ENCODE measurements around the gene IGF2.

IGF2 gene

DNA sequence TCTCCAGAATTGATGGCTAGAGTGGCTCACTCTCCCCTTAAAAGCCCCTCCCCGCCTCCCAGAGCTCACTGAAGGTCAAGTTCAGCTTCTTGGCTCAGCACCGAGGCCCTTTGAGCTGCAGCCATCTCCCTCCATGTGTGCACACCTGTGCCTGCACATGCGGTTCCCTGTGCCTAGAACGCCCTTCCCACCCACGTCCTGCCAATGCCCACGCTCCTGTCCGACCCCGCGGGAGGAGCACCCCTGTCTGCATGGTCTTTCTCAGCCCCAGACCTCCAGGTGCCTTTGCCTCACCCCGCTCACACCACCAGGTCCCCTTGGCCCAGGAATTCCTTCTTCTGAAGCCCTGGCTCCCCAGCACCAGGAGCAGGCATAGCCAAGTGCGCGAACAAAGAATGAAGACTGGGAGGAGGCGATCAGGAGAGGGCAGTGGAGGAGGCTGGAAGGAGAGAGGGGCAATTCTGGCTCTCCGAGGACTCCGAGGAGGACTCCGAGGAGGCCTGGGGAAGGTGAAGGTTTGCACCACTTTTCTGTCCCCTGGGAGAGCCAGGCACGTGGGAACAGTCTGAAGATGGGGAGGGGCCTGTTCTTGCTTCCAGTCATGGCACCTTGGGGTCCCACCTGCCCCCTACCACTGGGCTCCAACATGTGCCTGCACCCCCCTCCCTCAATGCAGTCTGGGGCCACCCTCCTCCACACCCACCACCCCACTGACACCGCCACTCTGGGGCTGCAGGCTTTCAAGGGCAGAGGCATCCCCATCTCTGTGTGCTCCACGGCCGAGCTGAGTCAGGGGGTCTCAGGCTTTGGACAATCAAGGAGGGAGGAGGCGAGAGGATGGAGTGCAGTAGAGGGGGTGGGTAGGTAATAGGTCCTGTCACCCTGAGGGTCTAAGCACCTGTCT lies 17.7 kb downstream of the IGF2 start:
- no peak overlapping the region for H3K9ac ChIP-seq
- H3K27me3 ChIP-seq (ENCODE audit: control insufficient read depth, insufficient read depth, low read length) = no peaks in the 10 kb centered on the region
- no peaks in the 10 kb centered on the region for H3K4me1 ChIP-seq
- no peak overlapping the region for H2AFZ ChIP-seq
- TF ChIP-seq, protein P1, sequence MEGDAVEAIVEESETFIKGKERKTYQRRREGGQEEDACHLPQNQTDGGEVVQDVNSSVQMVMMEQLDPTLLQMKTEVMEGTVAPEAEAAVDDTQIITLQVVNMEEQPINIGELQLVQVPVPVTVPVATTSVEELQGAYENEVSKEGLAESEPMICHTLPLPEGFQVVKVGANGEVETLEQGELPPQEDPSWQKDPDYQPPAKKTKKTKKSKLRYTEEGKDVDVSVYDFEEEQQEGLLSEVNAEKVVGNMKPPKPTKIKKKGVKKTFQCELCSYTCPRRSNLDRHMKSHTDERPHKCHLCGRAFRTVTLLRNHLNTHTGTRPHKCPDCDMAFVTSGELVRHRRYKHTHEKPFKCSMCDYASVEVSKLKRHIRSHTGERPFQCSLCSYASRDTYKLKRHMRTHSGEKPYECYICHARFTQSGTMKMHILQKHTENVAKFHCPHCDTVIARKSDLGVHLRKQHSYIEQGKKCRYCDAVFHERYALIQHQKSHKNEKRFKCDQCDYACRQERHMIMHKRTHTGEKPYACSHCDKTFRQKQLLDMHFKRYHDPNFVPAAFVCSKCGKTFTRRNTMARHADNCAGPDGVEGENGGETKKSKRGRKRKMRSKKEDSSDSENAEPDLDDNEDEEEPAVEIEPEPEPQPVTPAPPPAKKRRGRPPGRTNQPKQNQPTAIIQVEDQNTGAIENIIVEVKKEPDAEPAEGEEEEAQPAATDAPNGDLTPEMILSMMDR (IDR thresholded peaks at IDR 0.05) = no peak
- H3K27ac ChIP-seq = no peak overlapping the region
- H3K4me3 ChIP-seq (ENCODE audit: low read depth, low read length) = no peak overlapping the region
- H3K79me2 ChIP-seq = no peaks in the 10 kb centered on the region
- no peaks in the 10 kb centered on the region for H3K9me3 ChIP-seq (ENCODE audit: control insufficient read depth, low read length)
- H3K4me2 ChIP-seq (ENCODE audit: low read length) = no peak overlapping the region
- no peaks in the 10 kb centered on the region for H3K36me3 ChIP-seq (ENCODE audit: control insufficient read depth, insufficient read depth, low read length)

DNA sequence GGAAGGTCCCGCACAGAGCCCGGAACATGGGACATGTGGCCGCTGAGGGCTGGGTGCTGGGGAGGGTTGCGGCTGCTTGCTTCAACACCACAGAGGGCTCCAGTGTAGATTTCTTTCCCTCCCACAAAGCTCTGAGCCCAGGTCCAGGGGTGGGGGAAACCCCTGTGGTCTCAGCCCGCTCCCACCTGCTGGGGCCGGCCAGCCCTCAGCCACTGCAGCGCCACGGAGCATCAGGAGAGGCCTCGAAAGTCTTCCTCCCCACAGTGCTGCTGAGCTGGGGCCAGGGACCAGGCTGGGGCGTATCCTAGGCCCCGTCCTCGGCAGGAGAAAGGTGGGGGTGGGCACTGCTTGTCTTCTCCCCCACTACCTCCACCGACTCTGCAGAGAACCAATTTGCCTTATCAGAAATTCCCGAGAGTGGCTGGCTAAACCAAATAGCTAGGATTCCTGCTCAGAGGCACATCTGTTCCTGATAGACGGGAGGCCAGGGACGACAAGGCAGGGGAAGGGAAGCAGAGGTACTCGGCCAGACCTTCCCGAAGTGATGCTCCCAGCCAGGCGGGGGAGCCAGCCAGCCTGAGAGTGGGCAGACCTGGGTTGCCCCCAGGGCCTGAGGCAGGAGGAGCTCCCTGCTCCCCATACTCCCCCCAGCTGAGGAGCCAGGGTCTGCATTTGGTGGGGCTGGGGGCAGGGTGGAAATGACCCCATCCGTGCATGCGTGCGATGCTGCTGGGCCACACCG lies 18.7 kb downstream of the IGF2 start:
- Histone ChIP-seq H2AFZ (no peak overlapping the region), H3K9ac (no peak overlapping the region), H3K27me3 (ENCODE audit: control insufficient read depth, insufficient read depth, low read length) (no peaks in the 10 kb centered on the region), H3K4me2 (ENCODE audit: low read length) (no peak overlapping the region), H3K36me3 (ENCODE audit: control insufficient read depth, insufficient read depth, low read length) (no peaks in the 10 kb centered on the region), H3K4me3 (ENCODE audit: low read depth, low read length) (no peak overlapping the region), H3K4me1 (no peaks in the 10 kb centered on the region), H3K9me3 (ENCODE audit: control insufficient read depth, low read length) (no peaks in the 10 kb centered on the region), H3K27ac (no peak overlapping the region), H3K79me2 (no peaks in the 10 kb centered on the region)
- TF ChIP-seq, protein P1 (IDR thresholded peaks at IDR 0.05) = no peak

DNA sequence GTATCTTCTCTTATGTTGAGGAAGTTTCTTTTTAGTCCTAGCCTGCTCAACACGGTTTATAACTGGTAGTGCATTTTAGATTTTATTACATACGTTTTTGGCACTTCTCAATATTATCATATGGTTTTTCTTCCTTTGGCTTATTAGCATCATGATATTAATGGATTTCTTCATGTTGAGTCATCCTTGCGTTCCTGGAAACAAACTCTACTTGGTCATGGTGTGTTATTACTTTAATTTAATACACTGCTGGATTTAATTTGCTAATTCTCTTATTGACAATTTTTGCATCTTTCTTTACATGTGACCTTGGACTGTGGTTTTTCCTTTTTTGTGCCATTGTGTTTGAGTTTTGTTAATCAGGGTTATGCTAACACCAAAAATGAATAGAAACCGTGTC lies 20.5 kb downstream of the IGF2 start:
- Histone ChIP-seq H3K27me3 (ENCODE audit: control insufficient read depth, insufficient read depth, low read length) (no peaks in the 10 kb centered on the region), H3K27ac (no peak overlapping the region), H3K9ac (no peak overlapping the region), H3K4me3 (ENCODE audit: low read depth, low read length) (no peak overlapping the region), H3K79me2 (no peaks in the 10 kb centered on the region), H3K36me3 (ENCODE audit: control insufficient read depth, insufficient read depth, low read length) (no peaks in the 10 kb centered on the region), H3K9me3 (ENCODE audit: control insufficient read depth, low read length) (no peaks in the 10 kb centered on the region), H2AFZ (no peak overlapping the region), H3K4me1 (no peaks in the 10 kb centered on the region), H3K4me2 (ENCODE audit: low read length) (no peak overlapping the region)
- TF ChIP-seq, protein P1 (IDR thresholded peaks at IDR 0.05) = no peak

DNA sequence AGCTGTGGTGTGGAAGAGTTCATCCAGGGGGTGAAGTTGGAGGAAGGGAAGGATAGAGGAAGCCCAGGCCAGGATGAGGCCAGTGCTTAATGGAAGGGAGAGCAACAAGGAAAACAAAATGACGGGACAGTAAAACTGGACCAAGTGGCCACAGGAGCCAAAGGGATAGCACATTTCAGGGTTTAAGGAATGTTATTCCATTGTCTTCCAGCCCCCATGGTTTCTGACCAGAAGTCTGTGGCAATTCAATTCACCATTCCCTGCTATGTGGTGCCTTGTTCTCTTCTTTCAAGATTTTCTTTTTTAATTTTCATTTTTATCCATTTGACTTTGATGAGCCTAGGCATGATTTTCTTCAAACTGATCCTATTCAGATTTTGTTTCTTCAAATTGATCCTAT lies 22.5 kb downstream of the IGF2 start:
- TF ChIP-seq, protein P1 (IDR thresholded peaks at IDR 0.05) = no peak
- Histone ChIP-seq H3K4me1 (no peaks in the 10 kb centered on the region), H3K4me3 (ENCODE audit: low read depth, low read length) (no peak overlapping the region), H3K36me3 (ENCODE audit: control insufficient read depth, insufficient read depth, low read length) (no peaks in the 10 kb centered on the region), H2AFZ (no peak overlapping the region), H3K4me2 (ENCODE audit: low read length) (no peak overlapping the region), H3K9ac (no peak overlapping the region), H3K79me2 (no peaks in the 10 kb centered on the region), H3K27ac (no peak overlapping the region), H3K9me3 (ENCODE audit: control insufficient read depth, low read length) (no peaks in the 10 kb centered on the region), H3K27me3 (ENCODE audit: control insufficient read depth, insufficient read depth, low read length) (no peaks in the 10 kb centered on the region)

Data from parathyroid adenoma (tissue), 2 donors.